Umbilical cord (tissue), 2 donors: ENCODE data around the gene KRT2. TPM values are rescaled to one million over a fixed set of nuclear protein-coding genes. Genes with fewer than 3 reads are reported as not detected.
A peak's percentile ranks its signal among the peaks of the same experiment; 100 is the strongest.
"Not testable (repeated sequence)": the region's sequence is repeated elsewhere in the genome, so short reads cannot be mapped to it uniquely, and the experiment has no call there.

Experiments used
- DNase-seq: peaks from one replicate; pipeline ENCODE4 v3.0.0-alpha.2; 2015; ENCODE audit warnings: low spot score
- total RNA-seq: library from RNA; depleted of rRNA; stranded (reverse); fragments of >200 nt; gene quantifications from one replicate; pipeline ENCODE4 v1.2.3, GENCODE V29; 2014; ENCODE audit warnings: low replicate concordance; ENCODE audit not compliant: insufficient read depth

Gene KRT2
- total RNA-seq, 1 donor from 2014 or later, result 0.48 TPM

DNA sequence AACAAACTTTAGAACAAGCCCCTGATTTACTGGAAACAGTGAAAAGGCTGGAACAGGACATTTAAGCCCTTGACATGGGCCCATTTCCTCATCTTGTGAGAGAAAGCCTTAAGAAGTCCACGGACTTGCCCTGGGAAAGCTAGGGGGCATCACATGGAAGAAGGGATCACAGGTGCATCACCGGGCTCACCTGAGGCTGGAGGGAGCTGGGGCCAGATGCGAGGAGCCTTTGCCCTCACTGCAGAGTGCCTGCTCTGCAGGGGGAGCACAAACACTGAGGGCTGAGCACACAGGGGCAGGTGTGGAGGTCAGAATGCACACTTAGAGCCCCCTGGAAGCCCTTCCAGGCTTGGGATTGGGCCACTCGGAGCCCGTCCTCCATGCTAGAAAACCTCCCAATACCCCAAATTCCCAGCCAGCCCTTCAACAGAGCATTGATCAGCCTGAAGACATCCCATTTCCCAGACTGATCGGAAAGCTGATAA is 33.4 kb upstream of the KRT2 start:
- DNase-seq, result no peak

DNA sequence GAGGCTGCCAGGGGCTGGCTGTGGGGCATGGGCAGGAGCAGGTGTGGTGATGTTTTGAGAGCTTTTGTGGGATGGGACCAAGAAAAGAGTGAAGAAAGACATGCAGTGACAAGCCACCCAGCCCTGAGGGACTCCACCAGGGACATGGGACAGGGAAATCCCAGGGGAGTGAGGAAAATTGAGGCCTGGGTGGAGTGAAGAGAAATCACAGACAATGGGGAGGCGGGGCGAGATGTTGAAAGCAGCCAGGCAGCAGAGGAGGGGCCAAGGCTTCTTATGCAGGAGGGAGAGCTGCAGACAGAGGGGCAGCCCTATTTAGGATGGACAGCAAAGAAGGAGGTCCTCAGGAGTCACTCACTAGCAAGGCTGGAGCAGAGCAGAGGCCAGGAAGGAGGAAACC is 32.4 kb upstream of the KRT2 start:
- DNase-seq, result no peak

DNA sequence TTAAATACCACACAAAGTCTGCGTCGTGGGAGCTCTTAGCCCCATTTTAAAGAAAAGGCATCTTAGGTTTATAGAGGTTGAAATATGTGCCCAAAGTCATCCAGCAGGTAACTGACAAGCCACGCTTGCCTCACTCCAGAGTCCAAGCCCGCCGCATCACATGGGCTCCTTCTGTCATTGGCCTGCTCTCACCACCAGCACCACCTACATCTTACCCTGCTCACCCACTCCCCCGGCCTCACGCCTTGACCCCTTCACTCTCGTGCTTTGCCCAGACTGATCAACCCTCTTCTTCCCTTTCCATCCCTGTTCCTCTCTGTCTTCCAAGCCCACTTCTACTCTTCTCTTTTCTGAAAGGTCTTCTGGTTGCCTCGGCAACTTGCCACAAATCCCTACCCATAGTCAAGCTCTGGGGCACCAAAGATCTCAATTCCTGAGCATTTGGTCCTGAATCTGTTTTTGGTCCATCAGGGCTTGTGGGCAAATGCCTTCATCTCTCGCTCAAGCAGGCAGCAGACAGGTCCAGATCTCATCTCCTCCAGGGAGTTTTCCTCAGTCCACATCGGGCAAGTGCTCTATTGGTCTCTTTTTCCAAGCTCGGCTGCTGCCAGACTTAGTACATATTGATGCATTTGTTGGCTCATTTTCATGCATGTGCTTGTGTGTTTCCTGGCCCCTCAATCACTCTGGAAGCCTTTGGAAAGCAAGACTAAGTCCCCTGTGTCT is 31.7 kb upstream of the KRT2 start:
- DNase-seq, result no peak

GRCh38 chr12:52682938-52683574 is 31.0 kb upstream of the KRT2 start:
- DNase-seq, result no peak

DNA sequence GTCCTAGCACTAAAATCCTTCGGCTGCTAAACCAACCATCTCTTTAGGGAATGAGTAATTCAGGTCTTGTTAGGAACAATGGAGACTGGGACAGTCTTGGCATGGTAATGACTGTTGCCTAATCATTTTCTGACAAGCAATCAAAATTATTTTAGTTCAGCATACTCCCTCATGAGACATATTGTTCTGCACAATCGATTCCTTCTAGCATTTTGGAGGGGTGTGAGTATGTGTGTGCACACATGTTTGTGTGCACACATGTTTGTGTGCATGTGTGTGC is 30.3 kb upstream of the KRT2 start:
- DNase-seq, result no peak

DNA sequence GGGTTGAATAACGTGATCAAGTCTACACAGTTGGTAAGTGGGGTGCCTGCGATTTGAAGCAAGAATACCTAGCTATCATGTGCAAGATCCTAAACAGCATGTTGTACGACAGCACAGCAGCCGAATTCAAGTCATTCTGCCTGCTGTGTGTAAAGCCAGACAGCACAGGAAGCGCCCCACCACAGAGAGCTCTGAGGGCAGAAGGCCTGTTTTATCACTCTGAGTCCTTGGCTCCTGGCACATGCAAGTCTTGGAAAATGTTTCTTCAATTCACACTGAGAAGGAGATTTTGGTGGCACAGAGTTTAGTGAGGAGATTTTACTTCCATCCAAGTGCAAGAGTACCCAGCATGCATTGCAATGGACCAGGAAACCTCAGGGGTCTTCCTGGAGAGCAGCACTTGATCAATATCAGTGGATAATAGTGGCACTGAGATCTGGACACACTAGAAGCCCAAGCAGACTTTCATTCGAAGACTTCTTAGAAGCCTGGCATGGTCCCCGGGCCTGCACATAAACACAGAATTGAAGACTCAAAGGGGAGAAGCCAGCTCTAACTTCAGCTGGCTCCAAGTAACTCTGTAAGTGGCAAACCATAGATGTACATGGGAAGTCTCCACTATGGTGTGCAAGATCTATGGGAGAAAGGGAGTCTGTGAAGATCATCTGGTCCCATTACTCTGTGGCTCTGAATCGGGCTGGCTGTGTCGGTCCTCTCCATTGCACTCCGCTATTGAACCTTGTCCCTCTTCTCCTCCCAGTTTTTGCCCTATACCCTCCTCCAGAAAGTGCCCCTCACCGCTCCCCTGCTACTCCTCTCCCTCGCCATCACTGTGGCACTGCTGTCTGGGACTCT is 29.7 kb upstream of the KRT2 start:
- no peak for DNase-seq

GRCh38 chr12:52680363-52680762 is 28.4 kb upstream of the KRT2 start, which contains the start of gene KRT1:
TSS of gene KRT1 (minus strand) at chr12:52680407. CDS start at chr12:52680348, 59 bp downstream.
- no peak for DNase-seq

DNA sequence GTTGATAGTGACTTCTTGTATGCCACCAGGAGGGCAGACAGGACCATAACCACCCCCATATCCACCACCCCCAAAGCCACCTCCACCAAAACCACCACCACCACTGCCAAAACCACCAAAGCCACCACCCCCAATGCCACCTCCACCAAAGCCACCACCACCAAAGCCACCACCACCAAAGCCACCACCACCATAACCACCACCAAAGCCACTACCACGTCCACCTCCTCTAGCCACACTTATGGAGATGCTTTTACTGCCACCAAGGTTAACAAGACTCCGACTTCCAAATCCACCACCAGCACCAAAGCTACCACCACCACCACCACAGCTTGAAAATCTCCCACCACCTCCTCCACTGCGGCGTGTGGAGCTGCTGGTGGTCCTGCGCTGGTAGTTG is 27.9 kb upstream of the KRT2 start:
- DNase-seq, result no peak

GRCh38 chr12:52677671-52678070 is 25.7 kb upstream of the KRT2 start:
- DNase-seq, result no peak

DNA sequence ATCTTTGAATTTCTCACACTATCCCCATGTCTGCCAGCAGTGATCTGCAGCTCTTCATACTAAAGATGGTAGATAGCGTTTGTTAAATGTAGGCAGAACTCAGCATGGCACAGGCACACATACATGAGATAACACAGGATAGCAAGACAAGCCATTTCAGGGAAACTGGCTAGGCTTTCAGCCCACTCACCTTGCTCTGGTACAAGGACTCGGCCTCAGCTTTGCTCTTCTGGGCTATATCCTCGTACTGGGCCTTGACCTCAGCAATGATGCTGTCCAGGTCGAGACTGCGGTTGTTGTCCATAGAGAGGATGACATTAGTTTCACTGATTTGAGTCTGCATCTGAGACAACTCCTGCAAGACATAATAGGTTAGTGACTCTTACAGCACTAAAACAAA is 25.1 kb upstream of the KRT2 start:
- no peak for DNase-seq

GRCh38 chr12:52676163-52676562 is 24.2 kb upstream of the KRT2 start:
- no peak for DNase-seq

- no peak for DNase-seq
These were observed 23.3 kb upstream of the KRT2 start for GRCh38 chr12:52675301-52675701.

DNA sequence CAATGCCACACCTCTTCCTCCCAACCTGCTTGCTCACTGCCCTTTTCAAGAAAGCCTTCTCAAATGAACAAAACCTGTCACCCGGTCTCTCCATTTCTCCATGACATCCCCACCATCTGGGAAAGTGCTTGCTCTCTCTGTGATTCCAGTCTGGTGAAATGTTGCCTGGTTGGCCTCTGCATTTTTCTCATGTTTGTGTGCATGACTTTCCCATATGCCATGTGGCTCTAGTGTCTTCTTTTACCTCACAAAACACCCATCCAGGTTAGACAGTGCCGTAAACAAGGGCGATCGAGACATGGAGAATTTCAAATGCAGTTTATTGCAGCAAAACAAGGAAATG is 22.4 kb upstream of the KRT2 start:
- no peak for DNase-seq

- DNase-seq, result no peak
These were observed 21.9 kb upstream of the KRT2 start for GRCh38 chr12:52673713-52674432.

DNA sequence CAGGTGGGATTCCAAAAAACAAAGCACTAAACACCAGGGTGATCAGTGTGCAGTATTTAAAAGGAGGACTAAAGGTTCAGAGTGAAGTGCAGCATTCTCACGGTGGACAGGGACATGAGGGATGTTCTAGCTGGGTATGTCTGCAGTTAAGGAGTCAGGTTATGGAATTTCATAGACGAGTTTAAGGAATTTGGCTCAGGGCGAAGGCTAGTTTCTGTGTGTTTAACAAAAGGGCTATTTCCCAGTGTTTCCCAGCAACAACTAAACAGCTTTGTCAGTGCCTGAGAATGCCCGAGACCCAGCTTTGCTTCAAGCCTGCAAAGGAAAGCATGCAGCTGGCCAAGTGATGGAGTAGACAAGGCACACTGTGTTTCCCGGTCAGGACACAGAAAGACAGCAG is 21.2 kb upstream of the KRT2 start:
- DNase-seq, result no peak

DNA sequence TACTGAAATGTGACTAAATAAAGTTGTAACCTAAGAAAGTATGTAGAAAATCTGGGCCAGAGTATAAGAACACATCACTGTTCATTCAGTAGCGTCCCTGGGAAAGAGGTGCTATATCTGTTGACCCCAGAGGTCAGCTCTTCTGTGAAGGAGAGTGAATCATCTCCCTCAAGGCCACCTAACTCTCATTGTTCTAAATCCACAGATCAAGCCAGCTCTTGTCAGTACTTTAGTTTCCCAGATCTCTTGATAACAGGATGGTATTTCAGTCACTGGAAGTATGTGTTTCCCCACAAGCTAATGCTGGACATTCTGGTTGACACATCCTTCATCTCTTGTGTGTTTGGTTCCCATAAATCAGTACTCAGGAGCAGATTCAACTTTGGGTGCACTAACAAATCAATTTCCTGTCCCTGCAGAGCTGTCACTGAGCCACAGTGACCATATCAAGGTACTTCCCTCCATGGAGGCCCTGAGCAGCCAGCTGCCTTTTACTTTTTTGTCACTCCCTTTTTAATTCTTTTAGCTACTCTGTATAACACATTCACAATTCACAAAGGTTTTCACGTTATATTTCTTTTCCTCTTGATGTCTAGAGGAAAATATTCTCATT is 20.4 kb upstream of the KRT2 start:
- peak; percentile 31 for DNase-seq

- DNase-seq, result no peak
These were observed 18.9 kb upstream of the KRT2 start for GRCh38 chr12:52670961-52671360.

GRCh38 chr12:52670506-52670905 is 18.5 kb upstream of the KRT2 start:
- no peak for DNase-seq

DNA sequence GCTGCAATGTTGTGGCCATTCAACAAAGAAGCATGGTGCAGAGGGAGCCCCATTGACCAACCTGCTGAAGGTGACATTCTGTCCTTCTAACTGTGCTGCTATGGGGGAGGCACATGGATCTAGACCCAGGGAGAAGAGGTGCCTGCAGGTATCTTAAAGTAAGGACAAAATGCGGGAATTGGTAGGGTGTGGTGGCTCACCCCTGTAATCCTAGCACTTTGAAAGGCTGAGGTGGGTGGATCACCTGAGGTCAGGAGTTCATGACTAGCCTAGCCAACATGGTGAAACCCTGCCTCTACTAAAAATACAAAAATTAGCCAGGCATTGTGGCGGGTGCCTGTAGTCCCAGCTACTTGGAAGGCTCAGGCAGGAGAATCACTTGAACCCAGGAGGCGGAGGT is 17.9 kb upstream of the KRT2 start:
- DNase-seq, result not testable (repeated sequence)

DNA sequence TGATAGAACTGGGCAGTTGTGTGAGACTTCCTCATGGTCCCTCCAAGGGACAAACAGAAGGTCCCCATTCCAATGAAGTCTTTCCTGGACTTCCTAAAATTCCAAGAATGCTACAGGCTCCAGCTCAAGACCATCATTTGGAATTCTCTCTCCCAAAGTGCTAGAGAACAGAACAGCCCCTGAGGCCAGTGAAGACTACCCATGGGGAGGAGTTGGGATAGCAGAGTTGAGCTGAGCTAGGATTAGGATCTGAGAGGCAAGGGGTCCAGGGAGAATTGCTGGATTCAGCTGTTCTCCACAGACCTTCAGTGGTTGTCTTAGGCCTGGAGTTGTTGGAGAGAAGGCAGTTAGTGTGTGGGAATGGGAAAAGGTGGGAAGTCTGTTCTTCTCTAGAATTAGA is 17.4 kb upstream of the KRT2 start:
- no peak for DNase-seq

GRCh38 chr12:52667931-52668330 is 15.9 kb upstream of the KRT2 start:
- no peak for DNase-seq

DNA sequence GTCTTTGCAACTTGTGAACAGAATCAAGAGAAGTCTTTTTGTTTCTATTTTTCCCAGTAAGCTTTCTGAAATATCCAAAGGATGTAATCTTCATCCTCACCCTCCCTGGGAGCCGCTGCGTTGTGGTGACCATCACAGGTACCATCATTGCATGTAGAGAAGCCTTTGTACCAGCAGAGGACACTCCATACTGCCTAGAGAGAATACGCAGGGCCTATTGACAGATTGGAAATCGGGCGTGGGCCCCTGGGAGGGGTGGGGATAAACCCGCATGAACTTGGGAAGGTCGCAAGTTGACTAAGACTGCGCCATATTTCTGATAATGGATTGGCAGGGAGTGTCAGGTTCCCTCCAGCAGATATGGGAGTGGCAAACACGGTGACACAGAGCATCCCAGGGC is 15.5 kb upstream of the KRT2 start:
- DNase-seq, result no peak
